HG03175 (cell line): Measurements from ENCODE around the gene DNM3.

Experiments used
- ATAC-seq: cut with Tn5 transposase; IDR thresholded peaks from one replicate; pipeline ENCODE4 v1.9.1; 2021; ENCODE audit warnings: mild to moderate bottlenecking, moderate library complexity; ENCODE audit not compliant: unreplicated experiment

The DNM3 gene

DNA sequence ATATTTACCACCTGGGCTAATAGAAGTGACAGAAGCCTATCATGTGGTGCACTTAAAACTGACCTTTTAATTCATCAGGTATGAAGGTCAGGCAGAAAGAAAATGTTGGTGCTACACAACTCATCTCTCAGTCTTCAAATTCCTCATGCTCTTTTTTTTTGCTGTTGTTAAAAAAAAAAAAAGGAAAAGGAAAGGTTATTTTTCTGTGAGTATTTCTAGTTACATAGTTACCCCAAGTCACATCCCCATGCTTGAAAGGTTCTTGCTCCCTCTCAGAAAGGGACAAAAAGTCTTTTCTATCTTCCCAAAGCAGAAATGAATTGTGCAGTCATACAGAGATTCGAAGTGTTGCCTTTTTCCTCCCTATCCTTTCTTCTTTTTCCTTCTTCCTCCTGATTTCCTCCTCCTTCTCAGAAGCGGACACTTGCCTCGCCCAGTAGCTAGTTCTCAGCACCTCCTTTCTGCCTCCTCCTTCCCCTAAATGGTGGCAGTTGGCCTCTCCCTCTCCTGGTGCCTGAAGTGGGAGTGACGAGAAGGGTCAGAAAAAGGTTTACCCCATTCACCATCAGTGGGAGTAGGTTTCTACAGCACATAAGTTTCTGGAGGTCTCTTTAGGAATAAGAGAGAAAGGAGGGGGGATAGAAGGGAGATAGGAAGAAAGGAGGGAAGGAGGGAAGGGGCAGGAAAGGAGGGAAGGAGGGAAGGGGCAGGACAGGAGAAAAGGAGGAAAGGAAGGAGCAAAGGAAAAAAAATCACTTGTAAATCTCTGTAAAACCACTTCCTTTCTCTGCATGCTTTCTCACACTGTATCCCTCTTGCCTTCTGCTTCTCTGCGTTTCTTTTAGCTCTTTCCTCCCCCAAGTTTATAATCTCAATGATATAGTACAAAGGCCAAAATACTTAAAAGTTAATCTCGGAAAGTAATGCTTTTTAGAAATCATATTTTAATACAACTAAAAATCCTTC is 558.7 kb downstream of the DNM3 start:
- no peak for ATAC-seq

DNA sequence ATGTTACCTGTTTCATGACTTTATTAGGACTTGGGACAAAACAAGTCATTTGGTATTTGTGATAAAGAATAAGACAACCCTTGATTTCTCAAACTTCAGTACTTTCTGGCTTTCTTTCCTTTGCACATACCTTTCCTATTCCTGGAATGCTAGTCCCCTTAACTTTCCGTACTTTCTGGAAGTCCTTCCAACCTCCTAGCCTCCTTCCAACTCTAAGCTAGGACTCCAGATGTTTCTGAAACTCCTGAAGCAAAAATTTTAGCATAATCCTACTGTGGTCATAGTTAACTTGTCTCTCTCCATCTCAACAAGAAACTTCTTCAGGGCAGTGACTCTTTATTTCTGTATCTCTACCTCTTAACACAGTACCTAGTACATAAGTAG is 559.4 kb downstream of the DNM3 start:
- ATAC-seq: no peak

DNA sequence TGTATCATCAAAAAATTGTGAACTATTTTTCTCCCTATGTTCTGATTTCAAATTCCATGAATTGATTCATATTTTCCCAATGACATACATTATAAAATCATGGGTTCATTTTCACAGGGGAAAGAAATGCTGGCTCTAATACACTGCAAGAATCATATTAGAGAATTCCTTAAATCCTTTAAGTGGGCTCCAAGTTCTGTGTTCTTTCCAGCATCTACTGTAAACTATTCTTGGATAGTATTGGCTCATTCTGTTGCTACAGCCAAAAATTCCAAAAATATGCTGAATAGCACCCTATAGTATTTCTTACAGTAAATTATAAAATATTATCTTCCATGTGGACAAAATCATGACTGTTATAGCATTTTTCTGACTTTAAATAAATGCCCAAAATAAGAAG is 560.2 kb downstream of the DNM3 start:
- ATAC-seq: no peak

DNA sequence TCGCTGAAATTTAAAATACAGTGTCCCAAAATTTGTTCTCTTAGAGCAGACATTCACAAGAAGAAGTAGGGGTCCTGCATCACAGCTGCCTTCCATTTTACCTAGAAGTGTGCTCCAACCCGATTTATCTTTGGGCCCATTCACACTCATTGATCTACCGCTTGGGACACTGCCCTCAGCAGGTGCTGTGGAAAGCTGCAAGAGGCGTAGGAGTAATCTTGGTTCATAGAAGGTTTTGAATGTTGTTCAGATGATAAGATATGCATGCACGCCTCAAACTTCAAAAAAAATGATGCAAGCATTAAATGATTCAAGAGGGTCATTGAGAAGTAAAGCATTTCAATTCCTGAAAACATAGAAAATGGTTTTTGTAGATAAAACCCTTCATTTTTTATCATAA is 560.6 kb downstream of the DNM3 start:
- no peak for ATAC-seq

- ATAC-seq: no peak
Observed at GRCh38 chr1:172402878-172403569, 561.7 kb downstream of the DNM3 start.

DNA sequence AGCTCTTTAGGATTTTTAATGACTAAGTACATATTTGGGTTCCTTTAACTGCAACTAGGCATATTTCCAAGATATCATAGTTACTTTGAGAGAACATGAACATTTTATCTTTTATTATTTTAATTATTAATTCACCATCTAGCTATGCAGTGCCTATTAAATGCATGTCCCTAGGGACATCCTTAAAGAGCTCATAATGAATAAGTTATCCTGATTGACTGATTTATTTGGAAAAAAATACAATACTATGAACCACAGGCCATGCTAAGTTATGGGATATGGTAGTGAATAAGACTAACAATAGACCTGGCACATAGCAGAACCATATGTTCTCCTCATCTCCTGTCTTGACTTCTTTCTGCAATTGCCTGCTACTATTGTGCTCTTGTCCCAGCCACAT is 562.8 kb downstream of the DNM3 start:
- no peak for ATAC-seq

DNA sequence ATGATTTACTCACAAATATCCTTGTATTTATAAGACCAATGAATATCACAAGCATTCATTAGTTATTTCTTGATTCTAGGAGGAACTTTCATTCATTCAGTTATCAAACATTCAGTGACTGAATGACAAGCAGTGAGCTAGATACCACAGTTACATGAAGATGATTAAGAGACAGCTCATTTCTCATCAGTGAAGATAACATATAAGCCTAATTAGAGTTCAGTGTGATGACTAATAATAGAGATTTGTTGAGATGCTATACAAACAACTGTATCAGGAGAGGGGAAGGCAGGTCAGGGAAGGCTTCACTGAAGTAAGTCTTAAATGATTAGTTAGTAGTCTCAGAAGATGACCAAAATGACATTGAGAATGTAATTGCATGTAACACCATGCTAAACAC is 564.6 kb downstream of the DNM3 start:
- no peak for ATAC-seq

GRCh38 chr1:172406968-172407367 is 565.7 kb downstream of the DNM3 start:
- no peak for ATAC-seq

DNA sequence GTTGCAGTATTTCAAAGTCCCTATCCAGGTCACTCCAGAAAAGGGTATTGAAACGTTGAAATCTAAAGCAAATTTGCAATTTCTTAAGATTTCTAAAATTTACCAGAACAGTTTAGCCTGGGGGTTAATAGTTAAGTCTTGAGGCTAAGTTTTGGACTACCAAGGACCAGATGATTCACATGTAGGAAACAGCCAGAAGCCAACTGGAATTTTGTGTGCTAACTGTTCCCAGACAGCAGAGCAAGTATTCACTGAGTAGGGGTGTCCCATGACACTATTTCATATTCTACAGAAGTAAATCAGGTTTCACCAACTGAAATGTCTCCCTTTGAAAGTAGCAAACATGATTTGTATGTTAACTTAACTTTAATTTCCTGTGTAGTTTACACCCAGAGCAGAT is 567.7 kb downstream of the DNM3 start:
- ATAC-seq: no peak

DNA sequence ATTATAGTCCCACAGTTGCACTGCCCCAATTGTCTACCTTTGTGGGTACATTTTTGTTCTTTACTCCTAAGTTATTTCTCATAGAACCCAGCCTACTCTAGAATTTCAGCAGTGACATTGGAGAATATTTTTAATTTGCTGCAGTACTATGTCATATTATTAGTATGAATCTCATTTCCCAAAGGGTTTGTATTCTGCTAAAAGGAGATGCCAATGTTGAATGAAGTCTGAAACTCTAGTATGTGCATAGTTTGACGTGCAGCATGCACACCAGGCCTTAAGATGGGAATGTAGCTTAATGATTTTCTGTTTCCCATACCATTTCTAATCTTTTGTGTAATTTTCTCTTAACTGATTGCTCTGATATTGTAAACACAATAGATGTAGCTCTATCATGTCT is 568.7 kb downstream of the DNM3 start:
- no peak for ATAC-seq

DNA sequence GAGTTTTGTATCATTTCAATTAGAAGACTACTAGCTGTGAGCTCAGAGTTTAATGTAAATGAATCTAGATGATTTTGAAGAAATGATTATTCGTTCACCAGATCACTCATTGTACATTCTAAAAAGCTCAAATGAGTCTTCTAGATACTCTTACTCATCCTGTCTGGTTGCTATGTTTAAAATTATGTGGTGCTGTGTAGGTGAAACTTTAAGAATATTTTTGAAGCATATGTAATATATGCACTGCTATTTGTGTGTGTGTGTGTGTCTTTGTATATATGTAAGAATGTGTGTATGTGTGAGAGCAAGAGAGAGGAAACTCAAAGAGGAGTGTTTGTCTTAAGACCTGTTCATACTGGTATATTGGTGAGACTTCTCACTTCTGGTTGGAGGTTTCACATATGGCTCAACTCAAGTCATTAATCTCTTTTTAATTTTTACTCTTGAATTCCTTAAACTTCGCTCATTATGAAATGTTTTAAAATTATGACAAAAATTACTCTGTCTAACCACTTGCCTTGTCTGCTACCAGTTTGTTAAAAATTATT is 570.6 kb downstream of the DNM3 start:
- ATAC-seq: no peak

DNA sequence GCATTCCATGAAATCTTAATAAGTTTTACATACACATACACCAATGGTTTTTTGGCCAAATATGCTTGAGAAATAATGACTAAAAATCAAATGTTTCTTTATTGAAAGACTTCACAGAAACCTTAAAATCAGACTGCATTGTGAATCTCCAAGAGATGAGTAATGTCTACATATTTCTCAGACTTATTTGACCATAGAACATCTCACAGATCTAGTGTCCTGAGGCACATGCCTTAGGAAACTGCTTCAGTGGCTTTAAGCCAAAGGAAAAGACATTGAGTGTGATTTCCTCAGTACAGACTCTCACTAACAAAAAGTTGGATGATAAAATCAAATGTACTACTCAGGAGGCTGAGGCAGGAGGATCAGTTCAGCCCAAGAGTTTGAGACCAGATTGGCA is 573.0 kb downstream of the DNM3 start:
- ATAC-seq: no peak

DNA sequence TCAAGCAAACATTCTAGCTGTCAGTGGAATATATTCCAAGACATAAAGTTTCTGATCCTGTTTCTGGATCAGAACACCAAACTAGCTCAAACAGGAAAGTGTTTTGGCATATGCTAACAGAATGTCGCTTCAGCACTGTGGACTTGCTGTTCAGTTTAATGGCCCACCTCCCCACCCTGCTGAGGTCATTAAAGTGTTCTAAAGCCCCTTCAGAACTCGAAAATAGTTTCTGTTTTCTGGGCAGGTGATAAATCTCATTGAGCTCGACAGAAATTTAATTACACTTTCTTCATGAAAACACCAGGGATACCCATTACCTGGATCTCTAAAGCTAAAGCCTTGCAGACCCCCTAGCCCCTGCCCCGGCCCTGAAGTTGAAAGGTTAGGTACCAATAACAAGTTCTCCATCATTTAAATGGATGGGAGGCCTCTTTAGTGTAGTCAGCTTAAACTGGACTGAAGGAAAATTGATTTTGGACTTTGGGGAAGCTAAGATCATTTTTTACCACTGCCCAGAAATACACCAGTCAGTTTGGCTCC is 575.3 kb downstream of the DNM3 start:
- ATAC-seq: no peak

DNA sequence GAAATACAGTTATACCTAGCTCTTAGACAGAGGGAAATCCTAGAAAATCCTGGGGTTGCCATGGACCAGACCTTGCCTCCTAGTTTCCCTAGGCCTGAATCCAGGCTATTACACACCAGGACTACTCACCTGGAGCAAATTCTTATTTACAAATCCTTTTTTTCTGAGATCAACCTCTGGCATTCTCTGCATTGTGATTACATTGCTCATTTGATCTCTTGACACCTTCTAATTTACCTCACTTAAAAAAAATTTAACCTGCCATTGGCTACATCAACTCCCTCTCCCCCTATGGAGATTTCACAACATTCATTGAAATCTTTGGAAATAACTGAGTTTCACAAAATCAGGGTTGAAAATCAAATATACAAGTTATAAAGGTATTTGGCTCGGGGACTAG is 576.3 kb downstream of the DNM3 start:
- no peak for ATAC-seq

DNA sequence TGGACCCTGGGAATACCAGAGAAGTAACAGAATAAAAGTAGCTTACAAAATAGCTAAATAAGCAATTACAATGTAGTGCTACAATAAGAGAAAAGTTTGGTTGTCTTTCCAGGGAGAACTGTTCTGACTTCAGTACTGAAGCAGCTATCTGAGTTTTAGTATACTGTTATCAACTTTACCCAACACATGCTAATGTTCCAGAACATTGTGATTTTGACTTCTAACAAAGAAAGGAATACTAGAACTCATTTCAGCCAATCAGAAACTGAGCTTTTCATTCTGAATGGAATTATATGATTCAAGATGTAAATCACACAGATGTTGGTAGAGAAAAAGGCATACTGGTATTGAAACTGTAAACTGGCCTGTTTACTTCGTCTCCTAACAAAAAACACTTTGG is 579.1 kb downstream of the DNM3 start, which contains the start of gene C1orf105:
TSS of gene C1orf105 (plus strand) at position 301 of the 400 bp plus-strand sequence. CDS start 201 bp downstream, outside the sequence.
- no peak for ATAC-seq

DNA sequence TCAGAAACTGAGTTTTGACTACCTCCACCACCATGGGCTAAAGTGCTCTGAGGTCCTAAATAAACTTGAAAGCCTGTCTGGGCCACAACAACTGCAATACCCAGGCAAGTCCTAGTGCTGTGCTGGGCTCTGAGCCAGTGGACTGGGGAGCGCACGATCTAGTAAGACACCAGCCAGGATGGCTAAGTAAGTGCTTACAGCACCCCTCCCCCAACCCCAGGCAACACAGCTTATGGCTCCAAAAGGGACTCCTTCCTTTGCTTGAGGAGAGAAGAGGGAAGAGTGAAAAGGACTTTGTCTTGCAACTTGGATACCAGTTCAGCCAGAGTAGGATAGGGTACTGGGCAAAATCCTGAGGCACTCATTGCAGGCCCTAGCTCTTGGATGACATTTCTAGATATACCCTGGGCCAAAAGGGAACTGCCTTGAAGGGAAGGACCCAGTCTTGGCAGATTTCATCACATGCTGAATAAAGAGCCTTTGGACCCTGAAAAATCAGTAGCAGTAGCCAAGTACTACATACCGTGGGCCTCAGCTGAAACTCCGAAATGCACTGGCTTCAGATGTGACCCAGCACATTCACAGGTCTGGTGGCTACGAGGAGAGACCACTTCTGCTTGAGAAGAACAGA is 580.8 kb downstream of the DNM3 start:
- no peak for ATAC-seq

- no peak for ATAC-seq
Observed at GRCh38 chr1:172423336-172423735, 582.0 kb downstream of the DNM3 start.

DNA sequence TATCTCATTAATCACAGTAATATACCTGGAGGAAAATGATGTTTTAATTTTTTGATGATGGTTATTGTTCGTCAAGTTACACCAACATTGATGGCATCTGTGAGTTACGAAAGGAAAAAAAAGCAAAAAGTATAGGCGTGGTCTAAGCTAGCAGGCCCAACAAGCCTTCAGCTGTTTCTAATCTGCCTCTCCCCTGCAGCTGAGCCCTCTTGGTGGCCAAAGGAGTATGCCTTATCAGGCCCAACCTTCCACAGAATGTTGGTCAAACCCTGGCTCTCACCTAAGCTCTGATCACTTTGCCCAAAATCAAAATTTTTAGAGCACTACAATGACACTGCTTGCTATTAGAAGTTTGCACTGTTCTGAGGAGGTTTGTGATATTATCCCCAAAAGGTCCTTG is 584.0 kb downstream of the DNM3 start:
- ATAC-seq: no peak

DNA sequence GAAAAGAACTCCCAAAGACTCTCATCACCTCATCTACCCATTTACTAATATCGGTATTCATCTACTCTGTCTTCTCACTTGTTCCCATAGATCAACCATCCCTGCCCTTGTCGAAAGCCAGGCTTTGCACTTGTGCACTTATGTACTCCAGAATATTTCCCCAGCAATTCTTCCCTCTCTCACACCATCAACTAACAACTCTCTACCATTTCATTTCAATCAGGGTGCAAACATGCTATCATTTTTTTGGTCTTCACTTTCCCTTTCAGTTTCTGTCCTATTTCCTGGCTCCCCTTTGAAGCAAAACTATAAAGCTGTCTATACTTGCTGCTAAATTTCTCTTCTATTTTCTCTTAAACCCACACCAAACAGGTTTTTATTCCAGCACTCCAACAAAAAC is 585.9 kb downstream of the DNM3 start:
- no peak for ATAC-seq

- no peak for ATAC-seq
Observed at GRCh38 chr1:172429331-172430127, 588.2 kb downstream of the DNM3 start.
